GM20000 (cell line): ENCODE measurements around the gene ITGB6.

Experiments used
- DNase-seq: peaks from one replicate; pipeline ENCODE4 v3.0.0; 2012; ENCODE audit warnings: low spot score
- CTCF ChIP-seq: IDR thresholded peaks from 2 replicates; pipeline ENCODE4 v1.5.1; 2012; ENCODE audit warnings: mild to moderate bottlenecking, control low read depth; ENCODE audit errors: extremely low read depth, missing control alignments

The ITGB6 gene

GRCh38 chr2:160051371-160051800 is 148.7 kb downstream of the ITGB6 start:
- no peak for TF ChIP-seq CTCF
- DNase-seq, result no peak

GRCh38 chr2:160050147-160050546 is 149.9 kb downstream of the ITGB6 start:
- no peak for TF ChIP-seq CTCF
- DNase-seq, result no peak
